Lung (tissue), 12 donors: ENCODE data around the gene PARVB. TPM values are rescaled to one million over a fixed set of nuclear protein-coding genes. Genes with fewer than 3 reads are reported as not detected.

Experiments
- ATAC-seq: fragments of 200-7000 bp; cut with Tn5 transposase; one replicate; pipeline ENCODE4 v1.9.1; 2020; ENCODE audit warnings: moderate number of reproducible peaks; ENCODE audit not compliant: insufficient read depth, low FRiP score
- DNase-seq, 3 donors: peaks; one replicate each; pipeline ENCODE4 v3.0.0-alpha.2; 2013 to 2017
- H3K27ac ChIP-seq, 2 donors: one replicate each; pipeline ENCODE4 v1.5.1; 2013; ENCODE audit warnings: mild to moderate bottlenecking in 2 of 2, moderate library complexity in 2 of 2, control low read depth in 1 of 2, inconsistent platforms in 1 of 2, low read depth in 1 of 2, low read length in 1 of 2
- H3K27me3 ChIP-seq, 3 donors: one replicate each; pipeline ENCODE4 v1.5.1; 2013; ENCODE audit warnings: low read length in 2 of 3; ENCODE audit not compliant: control insufficient read depth in 3 of 3, insufficient read depth in 3 of 3
- H3K36me3 ChIP-seq, 4 donors: one replicate each; pipeline ENCODE4 v1.5.1; 2013; ENCODE audit warnings: low read length in 4 of 4, mild to moderate bottlenecking in 1 of 4, moderate library complexity in 1 of 4; ENCODE audit not compliant: control insufficient read depth in 4 of 4, insufficient read depth in 4 of 4
- H3K4me1 ChIP-seq, 5 donors: one replicate each; pipeline ENCODE4 v1.5.1; 2013; ENCODE audit warnings: low read length in 5 of 5, mild to moderate bottlenecking in 2 of 5, moderate library complexity in 1 of 5; ENCODE audit not compliant: control insufficient read depth in 5 of 5, insufficient read depth in 5 of 5
- H3K4me3 ChIP-seq: one replicate; pipeline ENCODE4 v1.5.1; 2013; ENCODE audit warnings: mild to moderate bottlenecking, control low read depth, moderate library complexity
- H3K9ac ChIP-seq, 2 donors: one replicate each; pipeline ENCODE4 v1.5.1; 2013; ENCODE audit warnings: low read length in 2 of 2, control low read depth in 1 of 2; ENCODE audit not compliant: insufficient read depth in 1 of 2
- H3K9me3 ChIP-seq, 4 donors: one replicate each; pipeline ENCODE4 v1.5.1; 2013; ENCODE audit warnings: low read length in 3 of 4, mild to moderate bottlenecking in 1 of 4, moderate library complexity in 1 of 4; ENCODE audit not compliant: control insufficient read depth in 4 of 4, insufficient read depth in 3 of 4
- CTCF ChIP-seq: IDR thresholded peaks from 2 replicates; pipeline ENCODE4 v1.5.1; 2012; ENCODE audit warnings: mild to moderate bottlenecking; ENCODE audit errors: control extremely low read depth, extremely low read depth
- WGBS, 2 donors: extraction: QIAGEN DNeasy Blood & Tissue Kit; methylation state at CpG; one replicate each; pipeline ENCODE4 v1.1.7; 2013; 5-methylcytosine and 5-hydroxymethylcytosine counted together
- polyA plus RNA-seq, 2 donors: library from polyadenylated mRNA; stranded (reverse); fragments of 200-250 nt; gene quantifications; one replicate each; pipeline ENCODE4 v1.2.1, GENCODE V29; 2013
- total RNA-seq, 2 donors: library from RNA; depleted of rRNA in 1 of 2; stranded (reverse); fragments of >200 nt in 1 of 2; gene quantifications; one replicate each; pipeline ENCODE4 v1.2.1, GENCODE V29; 2014 to 2021
- donor health status: control.
- donor health status: control.
- donor health status: Bipolar disorder and iron deficiency.
- donor health status: healthy.
- donor health status: DM: yes; HTN: yes; CAD: no.

The PARVB gene
- total and polyA plus RNA-seq, 4 donors = 16.9 to 64.2 (median 49.7) TPM

GRCh38 chr22:44018594-44018993 is 5.5 kb upstream of the PARVB start:
- Histone ChIP-seq H3K4me3 (no peak overlapping the region), H3K4me1 (peaks cover 0 to 32% (median 8%) of the 10 kb centered on the region in 5 donors), H3K9me3 (no peaks in the 10 kb centered on the region), H3K36me3 (no peaks in the 10 kb centered on the region), H3K9ac (no peak overlapping the region), H3K27ac (no peak overlapping the region), H3K27me3 (no peaks in the 10 kb centered on the region)
- TF ChIP-seq CTCF = no peak
- no peak for ATAC-seq
- WGBS, 2 donors = 96 to 99% methylated on average over 9 of the region's 9 CpGs
- DNase-seq = no peak

- no peak for TF ChIP-seq CTCF
- H3K9me3 ChIP-seq = no peaks in the 10 kb centered on the region
- 92 to 93% methylated on average over 10 of the region's 10 CpGs for WGBS, 2 donors
These were observed 4.7 kb upstream of the PARVB start for GRCh38 chr22:44019416-44019815.

GRCh38 chr22:44019846-44020245 is 4.3 kb upstream of the PARVB start:
- no peak for ATAC-seq
- H3K36me3 ChIP-seq = no peaks in the 10 kb centered on the region
- H3K4me1 ChIP-seq = peaks cover 0 to 26% (median 8%) of the 10 kb centered on the region in 5 donors
- no peak for TF ChIP-seq CTCF
- 90 to 92% methylated on average over 5 of the region's 5 CpGs for WGBS, 2 donors
- no peaks in the 10 kb centered on the region for H3K9me3 ChIP-seq
- no peak overlapping the region for H3K9ac ChIP-seq
- DNase-seq = no peak
- H3K27me3 ChIP-seq = no peaks in the 10 kb centered on the region
- H3K4me3 ChIP-seq = no peak overlapping the region
- no peak overlapping the region for H3K27ac ChIP-seq

More at GRCh38 chr22:44019416-44019815, 4.7 kb upstream of the PARVB start:
- H3K9ac ChIP-seq = no peak overlapping the region
- H3K4me3 ChIP-seq = no peak overlapping the region
- peaks cover 0 to 28% (median 8%) of the 10 kb centered on the region in 5 donors for H3K4me1 ChIP-seq
- no peak for DNase-seq
- no peaks in the 10 kb centered on the region for H3K36me3 ChIP-seq
- ATAC-seq = no peak
- no peaks in the 10 kb centered on the region for H3K27me3 ChIP-seq
- no peak overlapping the region for H3K27ac ChIP-seq

- peak overlapping the region in 1 of 2 donors; percentile 32 for H3K9ac ChIP-seq
These were observed 3.1 kb upstream of the PARVB start for GRCh38 chr22:44020981-44021380.

More at GRCh38 chr22:44020981-44021380, 3.1 kb upstream of the PARVB start:
- no peak overlapping the region for H3K4me3 ChIP-seq
- DNase-seq (no peak), ATAC-seq (no peak)
- no peak for TF ChIP-seq CTCF
- no peaks in the 10 kb centered on the region for H3K27me3 ChIP-seq
- peaks cover 0 to 30% (median 13%) of the 10 kb centered on the region in 5 donors for H3K4me1 ChIP-seq
- H3K36me3 ChIP-seq = no peaks in the 10 kb centered on the region
- no peaks in the 10 kb centered on the region for H3K9me3 ChIP-seq
- no peak overlapping the region for H3K27ac ChIP-seq
- 95 to 97% methylated on average over 8 of the region's 8 CpGs for WGBS, 2 donors
